Liver (tissue), 9 donors: ENCODE results near the gene SPC24. TPM values are rescaled to one million over a fixed set of nuclear protein-coding genes. Genes with fewer than 3 reads are reported as not detected.
"Not testable (repeated sequence)": the region's sequence is repeated elsewhere in the genome, so short reads cannot be mapped to it uniquely, and the experiment has no call there.

Experiments used
- DNase-seq: peaks from one replicate; pipeline ENCODE4 v3.0.0-alpha.2; 2017; ENCODE audit warnings: low spot score
- H3K27ac ChIP-seq, 2 donors: one replicate each; pipeline ENCODE4 v1.7.0; 2013; ENCODE audit warnings: inconsistent platforms in 2 of 2, low read length in 2 of 2, control low read depth in 1 of 2, low read depth in 1 of 2, mild to moderate bottlenecking in 1 of 2
- H3K27me3 ChIP-seq, 4 donors: one replicate each; pipeline versions ENCODE4 v1.6.1 to v1.7.0; 2013; ENCODE audit warnings: low read length in 3 of 4, inconsistent platforms in 1 of 4, mild to moderate bottlenecking in 1 of 4, moderate library complexity in 1 of 4; ENCODE audit not compliant: control insufficient read depth in 4 of 4, insufficient read depth in 4 of 4
- H3K36me3 ChIP-seq, 4 donors: one replicate each; pipeline versions ENCODE4 v1.6.1 to v1.7.0; 2013; ENCODE audit warnings: low read length in 3 of 4, mild to moderate bottlenecking in 3 of 4, low read depth in 1 of 4, moderate library complexity in 1 of 4; ENCODE audit not compliant: control insufficient read depth in 4 of 4, insufficient read depth in 3 of 4
- H3K4me1 ChIP-seq, 4 donors: one replicate each; pipeline versions ENCODE4 v1.6.1 to v1.7.0; 2013; ENCODE audit warnings: low read length in 3 of 4, mild to moderate bottlenecking in 3 of 4, moderate library complexity in 1 of 4; ENCODE audit not compliant: control insufficient read depth in 4 of 4, insufficient read depth in 4 of 4
- H3K4me3 ChIP-seq, 3 donors: one replicate each; pipeline versions ENCODE4 v1.6.1 to v1.7.0; 2013; ENCODE audit warnings: low read length in 3 of 3, control low read depth in 1 of 3, low read depth in 1 of 3, mild to moderate bottlenecking in 1 of 3
- H3K9ac ChIP-seq, 2 donors: one replicate each; pipeline ENCODE4 v1.7.0; 2013; ENCODE audit warnings: low read length in 2 of 2, mild to moderate bottlenecking in 2 of 2, moderate library complexity in 2 of 2, control low read depth in 1 of 2, low read depth in 1 of 2
- H3K9me3 ChIP-seq, 4 donors: one replicate each; pipeline versions ENCODE4 v1.6.1 to v1.7.0; 2013; ENCODE audit warnings: low read length in 3 of 4; ENCODE audit not compliant: control insufficient read depth in 4 of 4
- CTCF ChIP-seq: fragments of 150-350 bp; IDR thresholded peaks from 2 replicates; pipeline ENCODE4 v1.5.1; 2017; ENCODE audit warnings: improper control_type of control experiment, low read depth, low read length; ENCODE audit not compliant: missing input control
- HNF4A ChIP-seq, 2 donors: conservative IDR thresholded peaks; 2 replicates each; pipeline ENCODE4 v1.6.1; 2016; ENCODE audit warnings: antibody characterized with exemption in 2 of 2, mild to moderate bottlenecking in 2 of 2
- HNF4G ChIP-seq: IDR thresholded peaks from 2 replicates; pipeline ENCODE4 v1.6.1; 2016; ENCODE audit warnings: antibody characterized with exemption
- JUND ChIP-seq, 2 donors: IDR thresholded peaks; 2 replicates each; pipeline ENCODE4 v1.6.1; 2016; ENCODE audit warnings: antibody characterized with exemption in 2 of 2
- MAX ChIP-seq: IDR thresholded peaks from 2 replicates; pipeline ENCODE4 v1.6.1; 2016; ENCODE audit warnings: antibody characterized with exemption
- NR2F2 ChIP-seq: IDR thresholded peaks from 2 replicates; pipeline ENCODE4 v1.6.1; 2016; ENCODE audit warnings: antibody characterized with exemption
- RAD21 ChIP-seq, 2 donors: IDR thresholded peaks; 2 replicates each; pipeline ENCODE4 v1.6.1; 2016; ENCODE audit warnings: antibody characterized with exemption in 2 of 2, mild to moderate bottlenecking in 2 of 2
- REST ChIP-seq: IDR thresholded peaks from 2 replicates; pipeline ENCODE4 v1.6.1; 2016; ENCODE audit warnings: antibody characterized with exemption, mild to moderate bottlenecking
- RXRA ChIP-seq, 2 donors: IDR thresholded peaks; 2 replicates each; pipeline ENCODE4 v1.6.1; 2017 to 2018; ENCODE audit warnings: antibody characterized with exemption in 2 of 2, mild to moderate bottlenecking in 1 of 2
- SP1 ChIP-seq: IDR thresholded peaks from 2 replicates; pipeline ENCODE4 v1.6.1; 2018; ENCODE audit warnings: antibody characterized with exemption, mild to moderate bottlenecking
- YY1 ChIP-seq: IDR thresholded peaks from 2 replicates; pipeline ENCODE4 v1.6.1; 2016; ENCODE audit warnings: antibody characterized with exemption, mild to moderate bottlenecking
- ZBTB33 ChIP-seq: IDR thresholded peaks from 2 replicates; pipeline ENCODE4 v1.6.1; 2016; ENCODE audit warnings: antibody characterized with exemption
- WGBS: extraction: QIAGEN DNeasy Blood & Tissue Kit; methylation state at CpG from one replicate; pipeline ENCODE4 v1.1.7; 2013; 5-methylcytosine and 5-hydroxymethylcytosine counted together
- polyA plus RNA-seq, 2 donors: library from polyadenylated mRNA; stranded (reverse) in 1 of 2; unstranded in 1 of 2; fragments of 200-250 nt in 1 of 2; fragments of >200 nt in 1 of 2; fragmentation: Nextera tagmentation in 1 of 2; extraction: Ambion mirVana in 1 of 2; gene quantifications; one replicate each; pipeline versions ENCODE4 v1.2.1 to v1.2.3, GENCODE V29; 2013 to 2015
- total RNA-seq, 2 donors: library from RNA; depleted of rRNA; stranded (reverse); fragments of >200 nt; gene quantifications; one replicate each; pipeline ENCODE4 v1.2.3, GENCODE V29; 2014
- donor health status: healthy.
- donor health status: healthy.
- donor health status: healthy.
- donor health status: healthy.
- donor health status: healthy.

The SPC24 gene
- total and polyA plus RNA-seq, 4 donors: 0.42 to 72.5 (median 1.3) TPM

GRCh38 chr19:11187441-11187840, 31.9 kb upstream of the SPC24 start:
- no peak for TF ChIP-seq YY1
- H3K9me3 ChIP-seq: no peaks in the 10 kb centered on the region
- no peak for DNase-seq
- 95% methylated on average over 9 of the region's 9 CpGs for WGBS
- H3K9ac ChIP-seq: no peak overlapping the region
- peaks cover 7 to 32% (median 23%) of the 10 kb centered on the region in 4 donors for H3K4me1 ChIP-seq
- H3K36me3 ChIP-seq: peaks cover 0 to 5% (median 3%) of the 10 kb centered on the region in 4 donors
- no peak overlapping the region for H3K27ac ChIP-seq
- no peaks in the 10 kb centered on the region for H3K27me3 ChIP-seq
- no peak overlapping the region for H3K4me3 ChIP-seq

- H3K9ac ChIP-seq: no peak overlapping the region
- H3K36me3 ChIP-seq: peaks cover 0 to 3% (median 1%) of the 10 kb centered on the region in 4 donors
- H3K4me1 ChIP-seq: peaks cover 6 to 21% (median 15%) of the 10 kb centered on the region in 4 donors
- H3K9me3 ChIP-seq: no peaks in the 10 kb centered on the region
- H3K4me3 ChIP-seq: no peak overlapping the region
- TF ChIP-seq RXRA (IDR thresholded peaks at IDR 0.05): no peak
- no peak for TF ChIP-seq MAX
- TF ChIP-seq ZBTB33: no peak
- no peak for TF ChIP-seq SP1
- no peak for TF ChIP-seq CTCF
- TF ChIP-seq HNF4G: no peak
- H3K27me3 ChIP-seq: no peaks in the 10 kb centered on the region
- WGBS: 78% methylated on average over 1 of the region's 1 CpG
- H3K27ac ChIP-seq: no peak overlapping the region
- DNase-seq: no peak
These were observed 27.4 kb upstream of the SPC24 start for GRCh38 chr19:11182994-11183393.

- no peak for DNase-seq
- WGBS: 96% methylated on average over 4 of the region's 4 CpGs
- TF ChIP-seq HNF4A (conservative IDR thresholded peaks at IDR 0.05) (no peak), JUND (IDR thresholded peaks at IDR 0.05) (no peak), MAX (no peak), SP1 (no peak), YY1 (no peak), NR2F2 (no peak), CTCF (no peak), REST (no peak), RAD21 (IDR thresholded peaks at IDR 0.05) (no peak)
- H3K27ac ChIP-seq: no peak overlapping the region
- H3K9me3 ChIP-seq: no peaks in the 10 kb centered on the region
- H3K9ac ChIP-seq: no peak overlapping the region
- H3K4me1 ChIP-seq: peaks cover 6 to 21% (median 14%) of the 10 kb centered on the region in 4 donors
- no peak overlapping the region for H3K4me3 ChIP-seq
- H3K27me3 ChIP-seq: no peaks in the 10 kb centered on the region
- H3K36me3 ChIP-seq: peaks cover under 1 to 15% (median 4%) of the 10 kb centered on the region in 4 donors
These were observed 25.9 kb upstream of the SPC24 start for GRCh38 chr19:11181488-11181887.

GRCh38 chr19:11180975-11181374, 25.4 kb upstream of the SPC24 start:
- not testable (repeated sequence) for H3K27ac ChIP-seq, H3K4me3 ChIP-seq, DNase-seq, H3K9ac ChIP-seq, H3K9me3 ChIP-seq, H3K27me3 ChIP-seq
- Histone ChIP-seq H3K4me1 (peaks cover 6 to 21% (median 14%) of the 10 kb centered on the region in 4 donors), H3K36me3 (peaks cover 1 to 20% (median 7%) of the 10 kb centered on the region in 4 donors)
- 79% methylated on average over 8 of the region's 8 CpGs for WGBS
